Testis (tissue), 2 donors: ENCODE data around the gene SF3B1.

Source experiments
- POLR2A ChIP-seq: fragments of 450-650 bp; IDR thresholded peaks from one replicate; pipeline ENCODE4 v1.6.1; 2017; ENCODE audit warnings: antibody characterized with exemption, mild to moderate bottlenecking, moderate library complexity
- TF ChIP-seq, protein P1 (sequence below), 3 experiments: fragments of 450-650 bp in 2 of 3; fragments of 200-600 bp in 1 of 3; sonication (generic) in 1 of 3; IDR thresholded peaks; one replicate each; pipeline ENCODE4 v1.5.1; 2016 to 2019; ENCODE audit warnings: antibody characterized with exemption in 3 of 3, mild to moderate bottlenecking in 2 of 3, moderate library complexity in 1 of 3

DNA sequence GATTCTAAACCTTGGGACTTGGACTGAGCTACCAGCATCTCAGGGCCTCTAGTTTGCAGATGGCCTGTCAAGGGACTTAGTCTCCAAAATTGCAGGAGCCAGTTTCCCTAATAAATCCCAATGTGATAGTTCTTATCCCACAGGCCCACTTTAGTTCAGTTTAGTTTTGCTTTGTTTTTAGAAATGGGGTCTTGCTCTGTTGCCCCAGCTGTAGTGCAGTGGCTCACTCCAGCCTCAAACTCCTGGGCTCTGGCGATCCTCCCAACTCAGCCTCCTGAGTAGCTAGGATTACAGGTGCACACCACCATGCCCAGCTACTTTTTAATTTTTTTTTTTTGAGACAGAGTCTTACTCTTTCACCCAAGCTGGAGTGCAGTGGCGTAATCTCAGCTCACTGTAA is 2.6 kb upstream of the SF3B1 start:
- TF ChIP-seq, protein P1, sequence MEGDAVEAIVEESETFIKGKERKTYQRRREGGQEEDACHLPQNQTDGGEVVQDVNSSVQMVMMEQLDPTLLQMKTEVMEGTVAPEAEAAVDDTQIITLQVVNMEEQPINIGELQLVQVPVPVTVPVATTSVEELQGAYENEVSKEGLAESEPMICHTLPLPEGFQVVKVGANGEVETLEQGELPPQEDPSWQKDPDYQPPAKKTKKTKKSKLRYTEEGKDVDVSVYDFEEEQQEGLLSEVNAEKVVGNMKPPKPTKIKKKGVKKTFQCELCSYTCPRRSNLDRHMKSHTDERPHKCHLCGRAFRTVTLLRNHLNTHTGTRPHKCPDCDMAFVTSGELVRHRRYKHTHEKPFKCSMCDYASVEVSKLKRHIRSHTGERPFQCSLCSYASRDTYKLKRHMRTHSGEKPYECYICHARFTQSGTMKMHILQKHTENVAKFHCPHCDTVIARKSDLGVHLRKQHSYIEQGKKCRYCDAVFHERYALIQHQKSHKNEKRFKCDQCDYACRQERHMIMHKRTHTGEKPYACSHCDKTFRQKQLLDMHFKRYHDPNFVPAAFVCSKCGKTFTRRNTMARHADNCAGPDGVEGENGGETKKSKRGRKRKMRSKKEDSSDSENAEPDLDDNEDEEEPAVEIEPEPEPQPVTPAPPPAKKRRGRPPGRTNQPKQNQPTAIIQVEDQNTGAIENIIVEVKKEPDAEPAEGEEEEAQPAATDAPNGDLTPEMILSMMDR (IDR thresholded peaks at IDR 0.05): no peak
- TF ChIP-seq POLR2A: no peak
